Left colon (tissue), 2 donors: ENCODE data around the gene SOCS1. TPM values are rescaled to one million over a fixed set of nuclear protein-coding genes. Genes with fewer than 3 reads are reported as not detected.
A peak's percentile ranks its signal among the peaks of the same experiment; 100 is the strongest.

Experiments
- ATAC-seq: fragments of 200-7000 bp; cut with Tn5 transposase; one replicate; pipeline ENCODE4 v1.9.1; 2020; ENCODE audit warnings: mild to moderate bottlenecking, moderate library complexity
- DNase-seq, 2 donors: peaks; one replicate each; pipeline ENCODE4 v3.0.0-alpha.2; 2020
- intact Hi-C, 2 donors: fragments of 100-400 bp; cut with DNase I in 1 of 2; cut with micrococcal nuclease in 1 of 2; formaldehyde crosslinking; loops; one replicate each; pipeline versions ENCODE4 v1.11.2 to v1.14.0; 2022; cut with DNase I, micrococcal nuclease
- total RNA-seq, 2 donors: library from RNA; stranded (reverse); fragmentation: NEBNext Ultra II Directional; extraction: Animal tissue kit (Norgen Biotek cat#: 25700); gene quantifications; one replicate each; pipeline ENCODE4 v1.2.1, GENCODE V29; 2021
- donor health status: DM: no; HTN: no; CAD: no.
- donor health status: DM: yes; HTN: yes; CAD: no.

Gene SOCS1
- total RNA-seq, 2 donors from 2014 or later = 4.7 to 4.9 TPM

DNA sequence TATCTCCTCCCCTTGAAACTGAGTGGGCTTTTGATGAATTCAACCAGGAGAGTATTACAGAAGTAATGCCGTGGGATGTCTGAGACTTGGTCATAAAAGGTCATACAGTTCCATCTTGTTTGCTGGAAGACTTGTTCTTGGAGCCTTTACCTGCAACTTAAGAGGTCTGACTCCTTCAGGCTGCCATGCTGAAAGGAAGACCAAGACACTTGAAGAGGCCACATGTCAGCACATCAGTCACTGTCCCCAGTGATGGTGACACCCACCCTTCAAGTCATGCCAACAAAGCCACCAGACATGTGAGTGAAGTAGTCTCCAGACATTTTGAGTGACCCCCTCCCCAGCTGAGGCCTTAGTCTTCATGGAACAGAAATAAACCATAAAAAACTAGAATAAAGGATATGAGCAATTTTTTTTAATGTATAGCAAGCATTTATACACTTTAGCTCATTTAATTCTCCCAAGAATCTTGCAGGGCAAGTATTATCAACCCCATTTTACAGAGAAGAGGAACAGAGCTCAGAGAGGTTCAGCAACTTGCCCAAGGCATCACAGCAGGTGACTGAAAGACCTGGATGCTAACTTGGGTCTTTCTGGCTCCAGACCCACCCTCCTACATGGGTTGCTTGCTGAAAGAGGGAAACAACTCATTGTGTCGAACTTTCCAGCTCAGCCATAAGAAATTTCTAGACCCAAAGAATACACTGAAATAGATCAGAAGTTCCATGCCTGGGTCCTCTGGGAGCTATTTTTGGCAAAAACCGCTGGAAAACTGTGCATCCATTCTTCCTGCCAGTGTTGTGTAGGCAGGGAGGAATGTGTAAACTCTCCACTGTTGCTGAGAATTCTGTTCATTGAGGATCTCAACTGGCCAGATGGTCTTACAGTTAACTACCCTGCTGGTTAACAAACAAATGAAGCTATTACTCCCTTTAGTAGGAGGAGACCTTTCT, 38.1 kb downstream of the SOCS1 start:
- intact Hi-C loops = no loop called here
- ATAC-seq (no peak), DNase-seq (no peak)

DNA sequence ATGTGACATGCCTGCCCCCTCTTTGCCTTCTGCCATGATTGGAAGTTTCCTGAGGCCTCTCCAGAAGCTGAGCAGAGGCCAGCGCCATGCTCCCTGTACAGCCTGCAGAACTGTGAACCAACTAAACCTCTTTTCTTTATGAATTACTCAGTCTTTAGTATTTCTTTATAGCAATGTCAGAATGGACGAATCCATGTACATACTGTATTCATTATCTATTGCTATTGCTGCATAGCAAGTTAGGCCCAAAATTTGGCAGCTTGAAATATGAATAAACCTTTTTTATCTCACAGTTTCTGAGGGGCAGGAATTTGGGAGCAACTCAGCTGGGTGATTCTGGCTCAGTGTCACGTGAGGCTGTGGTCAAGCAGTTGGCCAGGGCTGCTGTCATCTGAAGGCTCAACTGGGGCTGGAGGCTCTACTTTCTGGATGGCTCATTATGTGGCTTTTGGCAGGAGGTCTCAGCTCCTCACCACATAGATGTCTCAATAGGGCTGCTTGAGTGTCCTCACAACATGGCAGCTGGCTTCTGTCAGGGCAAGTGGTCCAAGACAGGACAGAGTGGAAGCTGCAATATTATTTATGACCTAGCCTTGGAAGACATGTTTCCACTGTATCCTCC, 40.0 kb downstream of the SOCS1 start:
- no peak for ATAC-seq
- intact Hi-C loops = no loop called here

DNA sequence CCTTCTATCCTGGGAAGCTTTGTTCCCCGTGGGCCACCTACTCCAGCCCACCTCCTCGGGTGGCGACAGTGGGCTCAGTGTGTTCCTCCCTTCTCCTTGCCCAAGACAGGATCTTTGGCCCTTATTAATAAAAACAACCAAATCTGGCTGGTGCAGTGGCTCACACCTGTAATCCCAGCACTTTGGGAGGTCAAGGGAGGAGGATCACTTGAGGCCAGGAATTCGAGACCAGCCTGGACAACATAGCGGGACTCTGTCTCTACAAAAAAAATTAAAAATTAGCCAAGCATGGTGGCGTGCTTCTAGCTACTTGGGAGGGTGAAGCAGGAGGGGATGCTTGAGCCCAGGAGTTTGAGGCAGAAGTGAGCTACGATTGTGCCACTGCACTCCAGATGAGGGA, 42.2 kb downstream of the SOCS1 start:
- no peak for DNase-seq
- intact Hi-C loops = no loop called here
- ATAC-seq = no peak

More for the DNA sequence above, 40.0 kb downstream of the SOCS1 start:
- DNase-seq = no peak

DNA sequence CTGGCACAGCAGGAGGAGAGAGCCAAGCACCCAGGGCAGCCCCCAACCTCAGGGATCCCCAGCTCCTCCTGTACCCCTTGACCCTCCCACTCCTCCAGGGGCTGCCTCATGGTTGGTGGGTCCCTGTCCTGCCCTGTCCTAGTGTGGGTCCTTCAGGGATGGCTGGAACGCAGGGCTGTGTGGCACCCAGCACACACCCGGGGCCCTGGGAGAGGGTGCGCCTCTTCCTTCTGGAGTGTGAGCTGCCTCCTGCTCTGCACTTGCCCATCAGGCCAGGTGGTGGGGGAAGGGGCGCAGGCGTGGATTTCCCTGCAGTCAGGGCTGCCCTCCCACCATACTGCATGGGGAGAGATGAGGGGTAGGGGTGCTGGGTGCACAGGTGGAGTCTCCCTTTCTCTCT, 42.6 kb downstream of the SOCS1 start:
- intact Hi-C loops = no loop called here
- ATAC-seq = no peak

GRCh38 chr16:11212798-11213196, 43.2 kb downstream of the SOCS1 start:
- ATAC-seq (no peak), DNase-seq (no peak)
- intact Hi-C loops = no loop called here

More for the DNA sequence above, 42.6 kb downstream of the SOCS1 start:
- no peak for DNase-seq

GRCh38 chr16:11211977-11212797, 43.8 kb downstream of the SOCS1 start:
- intact Hi-C loops = no loop called here
- no peak for DNase-seq
- ATAC-seq = no peak

DNA sequence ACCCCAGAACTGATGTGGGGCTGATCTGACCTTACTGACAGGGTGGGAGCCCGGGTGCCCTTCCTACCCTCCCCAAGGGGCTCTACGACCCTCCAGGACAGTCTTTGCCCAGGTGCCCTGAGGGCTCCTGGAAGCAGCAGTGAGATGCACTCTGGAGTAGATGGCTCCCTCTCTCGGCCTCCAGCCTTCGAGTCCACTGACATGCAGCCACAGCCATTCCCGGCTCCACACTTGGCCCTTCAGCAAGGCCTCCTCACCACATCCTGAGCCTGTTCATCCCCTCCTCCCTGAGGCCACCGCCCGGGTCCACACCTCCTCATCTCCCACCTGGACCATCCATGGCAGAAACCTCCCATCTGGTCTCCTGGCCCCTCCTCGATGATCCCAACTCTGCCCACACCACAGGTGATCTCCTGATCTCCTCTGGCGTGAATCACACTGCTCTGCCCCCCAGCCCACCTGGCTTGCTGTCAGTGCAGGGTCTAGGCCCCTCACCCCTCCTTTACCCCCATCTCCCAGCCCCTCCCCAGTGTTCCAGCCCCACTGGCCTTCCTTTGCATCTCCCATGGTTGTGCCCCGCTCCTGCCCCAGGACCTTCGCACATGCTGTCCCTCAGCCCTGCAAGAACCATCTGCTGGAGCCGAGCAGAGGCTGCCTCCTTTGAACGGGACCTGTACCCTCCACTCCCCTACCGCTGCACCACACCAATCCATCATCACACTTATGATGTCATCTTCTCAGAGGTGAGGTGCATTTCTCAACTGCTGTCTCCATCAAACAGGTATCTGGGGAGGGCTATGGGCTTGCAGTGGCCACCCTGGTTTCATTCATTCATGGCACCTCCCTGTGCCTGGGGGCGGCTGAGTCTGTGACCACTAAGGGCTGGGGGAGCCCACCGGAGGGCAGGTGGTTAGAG, 44.7 kb downstream of the SOCS1 start:
- intact Hi-C loops = no loop called here

DNA sequence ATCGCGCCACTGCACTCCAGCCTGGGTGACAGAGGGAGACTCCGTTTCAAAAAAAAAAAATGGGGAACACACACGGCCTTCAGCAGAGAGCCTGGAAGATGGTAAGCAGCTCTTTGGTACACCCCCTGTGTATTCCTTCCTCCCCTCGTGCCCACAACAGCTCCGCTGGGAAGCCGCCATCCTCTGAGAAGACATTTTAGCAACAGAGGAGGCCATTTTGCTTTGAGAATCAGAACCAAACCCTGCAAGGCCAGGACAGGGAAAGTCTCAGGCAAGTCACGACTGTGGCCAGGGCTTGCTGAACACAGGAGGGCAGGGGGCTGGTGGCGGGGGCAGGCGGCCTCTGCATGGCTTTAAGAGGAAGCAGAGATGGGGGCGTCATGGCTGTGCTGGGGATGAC, 45.7 kb downstream of the SOCS1 start:
- DNase-seq (no peak), ATAC-seq (no peak)
- intact Hi-C loops = no loop called here

More for the DNA sequence above, 44.7 kb downstream of the SOCS1 start:
- no peak for ATAC-seq
- DNase-seq = no peak

DNA sequence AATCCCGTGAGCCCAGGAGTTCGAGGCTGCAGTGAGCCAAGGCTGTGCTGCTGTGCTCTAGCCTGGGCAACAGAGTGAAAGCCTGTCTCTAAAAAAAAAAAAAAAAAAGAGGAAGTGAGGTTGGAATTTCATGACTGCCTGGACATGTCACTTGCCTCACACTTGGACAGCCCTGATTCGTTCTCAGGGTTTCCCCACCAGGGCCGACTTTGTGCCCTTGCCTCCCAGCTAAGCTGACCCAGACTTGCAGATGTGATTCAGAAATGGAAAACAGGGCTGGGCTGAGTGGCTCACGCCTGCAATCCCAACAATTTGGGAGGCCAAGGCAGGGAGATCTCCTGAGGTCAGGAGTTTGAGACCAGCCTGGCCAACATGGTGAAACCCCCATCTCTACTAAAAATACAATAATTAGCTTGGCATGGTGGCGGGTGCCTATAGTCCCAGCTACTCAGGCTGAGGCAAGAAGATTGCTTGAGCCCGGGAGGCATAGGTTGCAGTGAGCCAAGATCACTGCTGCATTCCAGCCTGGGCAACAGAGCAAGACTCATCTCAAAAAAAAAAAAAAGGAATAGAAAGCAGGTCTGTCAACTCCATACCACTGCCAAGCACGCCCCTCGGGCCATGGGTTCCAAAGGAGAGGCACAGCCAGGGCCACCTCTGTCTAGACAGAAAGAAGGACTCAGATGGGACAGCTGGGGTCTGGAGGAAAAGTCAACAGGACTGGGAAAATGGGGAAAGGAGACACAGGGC, 46.9 kb downstream of the SOCS1 start:
- intact Hi-C loops = no loop called here
- DNase-seq = no peak
- no peak for ATAC-seq

DNA sequence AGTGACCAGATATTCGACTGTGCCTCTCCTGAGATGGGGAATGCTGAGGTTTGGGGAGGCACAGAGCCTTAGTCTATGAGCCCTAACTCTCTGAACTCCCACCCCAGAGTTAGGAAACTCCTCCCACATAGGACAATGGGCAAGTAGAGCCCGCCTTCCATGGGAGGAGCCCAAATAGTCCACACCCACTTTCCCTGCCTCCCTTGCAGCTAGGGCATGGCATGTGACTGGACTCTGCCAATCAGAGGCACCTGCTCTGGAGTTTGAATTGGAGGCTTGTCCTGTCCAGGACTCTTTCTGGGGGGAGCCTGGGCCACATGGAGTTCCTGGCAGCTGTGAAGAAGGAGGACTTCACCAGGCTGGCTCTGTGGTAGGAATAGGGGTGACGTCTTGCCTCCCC, 48.4 kb downstream of the SOCS1 start:
- ATAC-seq = no peak
- intact Hi-C loops = no loop called here

GRCh38 chr16:11205754-11206581, 50.0 kb downstream of the SOCS1 start:
- DNase-seq (peak; percentile 39 to 59), ATAC-seq (peak; percentile 78)

More for the DNA sequence above, 48.4 kb downstream of the SOCS1 start:
- DNase-seq = no peak

GRCh38 chr16:11205065-11205699, 50.8 kb downstream of the SOCS1 start:
- intact Hi-C loops = no loop called here
- no peak for DNase-seq
- ATAC-seq = peak; percentile 12

More at GRCh38 chr16:11205754-11206581, 50.0 kb downstream of the SOCS1 start:
- intact Hi-C loops = no loop called here

DNA sequence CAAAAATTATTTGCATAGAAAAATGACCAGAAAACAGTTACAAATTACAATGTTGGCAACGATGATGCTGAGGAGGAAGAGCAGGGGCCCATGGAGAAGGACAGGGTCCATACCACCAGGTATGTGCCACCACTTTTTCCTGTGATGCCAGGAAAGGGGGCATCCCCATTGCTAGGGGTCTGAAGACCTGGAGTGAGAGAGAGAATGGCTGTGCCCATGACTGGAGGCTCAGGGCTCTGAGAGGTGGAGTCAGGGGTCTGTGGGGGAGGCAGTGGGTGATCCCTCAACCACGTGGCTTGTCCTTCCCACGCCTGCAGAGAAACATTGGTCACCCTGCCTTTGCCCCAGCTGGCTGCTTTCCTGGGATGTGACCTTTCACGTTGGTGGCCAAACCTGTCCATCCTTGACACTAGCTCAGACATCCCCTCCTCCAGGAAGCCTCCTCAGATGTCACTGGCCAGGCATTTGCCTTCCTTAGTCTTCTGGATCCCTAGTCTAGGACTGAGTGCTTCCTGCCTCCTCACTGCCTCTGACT, 51.4 kb downstream of the SOCS1 start:
- no peak for DNase-seq
- ATAC-seq = no peak

More for the DNA sequence above, 51.4 kb downstream of the SOCS1 start:
- intact Hi-C loops = no loop called here
